Fibroblast of skin of right biceps (primary cell): ENCODE measurements around the gene CAMK1.

Source experiments
- DNase-seq: peaks from one replicate; pipeline ENCODE4 v3.0.0-alpha.2; 2013

Gene CAMK1

DNA sequence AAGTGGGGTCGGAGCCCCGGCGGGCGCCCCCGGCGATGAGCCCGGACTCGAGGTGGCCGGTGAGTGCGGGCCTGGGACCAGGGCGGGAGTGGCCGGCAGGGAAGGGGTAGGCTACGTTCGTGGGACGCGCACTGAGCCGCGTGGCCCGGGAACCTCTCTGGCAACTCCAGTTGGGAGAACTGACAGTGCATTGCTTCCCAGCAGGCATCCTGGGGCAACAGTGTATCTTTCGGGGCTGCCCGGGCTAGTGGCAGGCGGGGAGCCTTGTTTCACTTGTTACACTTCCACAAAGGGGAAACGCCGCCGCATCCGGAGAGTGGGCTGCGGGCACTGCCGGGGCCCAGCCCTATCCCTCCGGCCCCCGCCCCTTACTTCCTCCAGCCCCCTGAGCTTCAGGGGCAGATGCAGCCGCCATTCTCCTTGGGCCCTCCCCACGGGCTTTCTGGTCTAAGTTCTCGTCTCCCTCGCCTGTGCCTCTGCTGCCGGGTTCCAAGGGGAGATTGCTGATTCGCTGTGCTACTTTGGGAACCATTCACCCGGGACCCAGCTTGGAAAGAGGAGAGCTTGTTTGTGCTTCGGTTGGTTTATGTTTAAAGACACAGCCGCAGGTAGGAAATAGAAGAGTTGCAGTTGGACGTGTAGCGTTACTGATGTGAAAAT is 37.5 kb downstream of the CAMK1 start:
- DNase-seq, result no peak

DNA sequence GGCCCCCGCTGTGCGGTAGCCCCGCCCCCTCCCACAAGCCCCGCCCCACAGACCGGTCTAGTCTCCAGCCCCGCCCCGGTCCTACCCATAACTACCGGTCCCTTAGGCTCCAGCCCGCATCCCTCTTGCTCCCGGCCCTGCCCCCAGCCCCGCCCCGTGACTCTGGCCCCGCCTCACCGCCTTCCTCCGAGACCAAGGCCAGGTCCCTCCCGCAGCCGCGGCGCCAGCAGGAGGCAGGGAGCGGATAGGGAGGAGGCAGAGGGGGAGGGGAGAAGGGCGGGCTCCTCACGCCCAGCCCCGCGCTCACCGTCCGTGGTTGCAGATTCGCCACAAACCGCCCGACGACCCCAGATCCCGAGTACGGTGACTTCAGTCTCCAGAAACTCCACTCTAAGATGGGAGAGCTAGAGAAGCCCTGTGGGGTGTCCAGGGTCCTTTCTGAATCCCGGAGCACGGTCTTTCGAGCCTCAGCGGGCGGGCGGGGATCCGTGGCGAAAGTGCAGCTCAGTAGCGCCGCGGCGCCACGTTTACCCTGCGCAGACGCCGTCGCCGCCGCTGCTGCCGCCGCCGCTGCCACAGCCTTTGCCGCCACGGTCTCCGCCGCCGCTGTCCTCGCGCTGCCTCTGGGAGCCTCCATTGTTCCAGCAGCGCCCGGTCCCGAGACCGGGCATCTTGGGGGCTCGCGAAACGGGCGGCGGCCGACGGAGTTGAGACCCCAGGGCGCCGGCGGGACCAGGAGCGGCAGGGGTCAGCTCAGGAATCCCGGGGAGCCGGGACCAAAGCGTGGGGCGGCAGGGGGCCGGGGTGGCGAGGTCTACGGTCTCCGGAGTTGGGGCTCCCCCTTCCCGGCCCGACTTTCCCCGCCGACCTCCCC is 38.3 kb downstream of the CAMK1 start, which contains the start of gene BRPF1:
BRPF1 (plus strand) TSS at position 530 of the 874 bp plus-strand sequence. CDS start 2,406 bp downstream, outside the sequence.
- peak; percentile 99 for DNase-seq

DNA sequence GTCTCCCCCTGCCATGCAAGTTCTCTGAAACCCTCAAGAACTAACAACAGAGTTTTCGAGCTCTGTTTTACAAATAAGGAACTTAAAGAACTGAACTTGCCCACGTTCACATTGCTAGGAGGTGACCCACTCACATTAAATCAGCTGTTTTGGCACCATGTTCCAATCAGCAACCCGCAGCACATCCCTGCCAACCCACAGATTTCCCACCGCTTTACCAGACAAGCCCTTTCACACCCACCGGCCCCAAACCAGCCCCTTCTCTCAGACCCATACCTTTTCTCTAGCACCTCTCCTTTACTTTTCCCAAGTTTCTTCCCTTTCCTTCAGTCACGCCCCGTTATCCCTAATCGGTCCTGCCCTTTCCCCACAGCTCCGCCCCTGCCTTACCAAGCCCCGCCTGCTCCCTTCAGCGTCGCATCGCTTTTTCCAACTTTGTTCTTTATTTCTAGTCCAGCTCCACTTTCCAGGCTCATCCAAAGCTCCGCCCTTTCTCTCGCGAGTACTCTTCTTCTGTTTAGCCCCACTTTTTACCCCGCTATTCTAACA is 39.0 kb downstream of the CAMK1 start:
- no peak for DNase-seq

DNA sequence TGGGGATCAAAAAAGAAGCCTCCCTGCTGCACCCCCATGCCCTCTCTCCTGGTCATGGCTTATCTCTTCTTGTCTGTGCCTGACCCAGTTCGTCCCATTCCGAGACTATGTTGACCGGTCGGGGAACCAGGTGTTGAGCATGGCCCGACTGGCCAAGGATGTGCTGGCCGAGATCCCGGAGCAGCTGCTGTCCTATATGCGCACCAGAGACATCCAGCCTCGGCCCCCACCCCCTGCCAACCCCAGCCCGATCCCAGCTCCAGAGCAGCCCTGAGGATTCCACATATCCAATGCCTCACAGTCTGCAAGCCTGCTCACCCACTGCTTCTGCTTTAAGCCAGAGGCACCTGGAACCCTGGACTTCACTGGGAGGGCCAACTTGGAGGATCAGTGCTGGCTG is 40.3 kb downstream of the CAMK1 start:
- DNase-seq, result no peak

DNA sequence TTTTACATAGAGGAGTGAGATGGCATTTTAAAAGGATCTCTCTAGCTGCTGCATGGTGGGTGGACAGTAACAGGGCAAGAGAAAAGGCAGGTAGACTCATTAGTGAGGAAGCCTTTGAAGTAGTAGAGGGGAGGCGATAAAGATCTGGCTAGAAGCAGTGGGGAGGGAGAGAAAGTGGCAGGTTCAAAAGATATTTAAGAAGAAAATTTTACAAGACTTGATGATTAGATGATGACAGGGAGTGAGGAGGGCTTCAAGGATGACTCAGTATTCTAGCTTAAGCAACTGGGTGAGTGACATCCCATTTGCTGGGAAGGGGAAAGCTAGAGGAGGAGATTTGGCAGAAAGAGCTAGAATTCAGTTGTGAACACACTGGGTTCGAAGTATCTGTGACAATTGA is 42.0 kb downstream of the CAMK1 start:
- DNase-seq, result no peak

DNA sequence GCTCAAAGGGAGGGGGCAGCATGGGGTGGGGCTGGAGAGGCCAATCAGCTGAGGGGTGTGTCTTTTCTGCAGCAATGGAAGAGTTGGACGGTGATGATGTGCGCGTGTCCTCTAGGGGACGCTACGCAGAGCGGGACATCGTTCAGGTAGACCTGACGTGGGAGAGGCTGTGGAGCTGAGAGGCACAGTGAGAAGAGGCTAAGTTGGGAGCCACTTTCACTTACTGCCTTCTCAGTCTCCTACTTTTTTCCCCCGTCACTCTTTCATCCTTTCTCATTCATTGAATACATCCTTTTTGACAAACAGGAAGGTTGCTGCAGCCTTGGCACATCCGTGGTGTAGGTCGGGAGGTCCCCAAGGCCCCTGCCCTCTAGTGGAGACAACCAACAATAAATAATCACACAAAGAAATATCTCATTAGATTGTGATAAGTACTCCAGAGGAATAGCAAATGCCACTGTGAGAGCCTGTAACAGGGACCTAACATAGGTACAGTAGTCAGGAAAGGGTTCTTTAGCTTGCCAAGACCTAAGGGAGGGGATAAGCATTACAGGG is 42.6 kb downstream of the CAMK1 start:
- no peak for DNase-seq

DNA sequence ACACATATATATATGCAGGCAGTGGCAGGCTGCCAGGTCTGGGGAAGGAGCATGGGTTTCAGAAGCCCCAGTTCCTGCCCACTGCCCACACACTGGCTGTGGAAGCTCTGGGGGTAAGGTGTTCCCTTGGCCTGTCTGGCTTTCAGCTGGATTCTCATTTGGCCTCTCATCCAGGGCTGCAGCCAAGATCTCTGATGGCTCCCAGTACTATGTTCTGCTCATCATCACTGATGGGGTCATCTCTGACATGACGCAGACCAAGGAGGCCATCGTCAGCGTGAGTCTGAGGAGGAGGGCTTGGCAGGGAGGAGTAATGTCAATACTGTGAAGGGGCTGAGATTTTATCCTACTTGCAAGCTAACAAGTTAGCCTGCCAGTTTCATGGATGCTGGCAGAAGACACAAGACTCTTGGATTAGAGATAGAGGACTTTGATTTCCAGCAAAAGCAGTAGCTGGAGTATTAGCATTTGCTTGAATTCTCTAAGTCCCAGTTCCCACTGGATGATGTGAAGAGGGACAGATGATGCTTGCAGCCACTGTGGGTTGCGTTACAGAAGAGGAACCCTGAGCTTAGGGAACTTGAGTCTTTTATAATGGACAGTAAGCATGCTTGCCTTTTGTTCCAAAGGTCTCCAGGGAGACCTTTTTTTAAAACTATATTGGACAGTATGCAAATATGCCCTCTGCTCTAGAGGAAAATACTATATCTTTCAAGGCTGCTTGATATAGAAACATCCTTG is 43.8 kb downstream of the CAMK1 start:
- DNase-seq, result no peak

DNA sequence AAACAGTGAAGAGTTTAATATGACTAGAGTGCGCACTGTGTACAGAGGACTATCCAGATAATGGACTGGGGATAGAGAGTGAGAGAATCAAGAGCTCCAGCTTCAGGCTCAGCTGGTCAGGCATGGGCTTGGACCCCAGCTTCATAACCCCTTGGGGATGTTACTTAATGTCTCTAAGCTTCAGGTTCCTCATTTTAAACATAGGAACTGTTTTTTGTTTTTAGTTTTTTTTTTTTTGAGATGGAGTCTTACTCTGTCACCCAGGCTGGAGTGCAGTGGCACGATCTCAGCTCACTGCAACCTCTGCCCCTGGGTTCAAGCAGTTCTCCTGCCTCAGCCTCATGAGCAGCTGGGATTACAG is 48.1 kb downstream of the CAMK1 start:
- no peak for DNase-seq

DNA sequence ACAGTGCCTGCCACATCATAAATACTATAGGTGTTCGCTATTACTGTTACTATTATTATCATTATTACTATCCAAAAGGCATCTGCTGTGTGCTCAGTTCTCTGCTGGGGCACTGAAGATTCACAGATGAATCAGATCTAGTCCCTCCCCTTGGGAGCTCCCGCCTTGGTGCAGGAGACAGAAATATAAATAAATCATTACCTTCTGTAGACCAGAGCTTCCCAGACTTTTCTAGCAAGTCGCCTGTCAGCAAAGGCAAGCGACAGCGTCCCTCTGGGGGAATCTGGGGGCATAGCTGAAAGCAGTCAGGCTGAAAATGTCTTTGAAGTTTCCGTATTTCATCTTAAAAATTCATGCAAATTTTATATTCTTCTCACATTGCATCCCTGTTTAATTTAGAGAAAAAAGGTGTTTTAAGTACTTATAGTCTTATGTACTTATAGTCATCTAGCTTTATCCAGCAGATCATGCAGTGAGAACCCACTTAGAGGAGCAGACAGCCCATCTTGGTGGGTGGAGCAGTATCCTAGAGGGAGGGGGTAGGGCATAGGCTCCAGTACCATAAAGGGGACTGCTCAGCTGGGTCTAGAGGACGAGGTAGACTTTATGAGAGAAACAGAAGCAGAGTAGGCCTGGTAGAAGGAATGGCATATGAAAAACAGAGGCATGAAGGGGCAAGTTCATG is 48.6 kb downstream of the CAMK1 start:
- DNase-seq, result peak; percentile 15

DNA sequence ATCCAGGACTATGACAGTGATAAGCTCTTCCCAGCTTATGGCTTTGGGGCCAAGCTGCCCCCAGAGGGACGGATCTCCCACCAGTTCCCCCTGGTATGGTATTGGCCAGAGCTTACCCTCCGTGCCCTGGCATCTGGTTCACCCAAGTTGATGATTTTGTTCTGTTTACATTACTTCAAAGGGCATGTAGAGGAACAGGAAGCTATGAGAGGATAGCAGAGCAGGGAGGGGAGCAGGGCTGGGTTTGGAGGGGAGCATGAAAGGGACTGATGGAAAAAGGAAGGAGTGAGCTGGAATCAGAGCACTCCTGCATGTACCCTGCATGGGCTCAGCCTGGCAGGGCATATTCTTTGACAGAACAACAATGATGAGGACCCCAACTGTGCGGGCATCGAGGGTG is 51.6 kb downstream of the CAMK1 start:
- DNase-seq, result no peak

DNA sequence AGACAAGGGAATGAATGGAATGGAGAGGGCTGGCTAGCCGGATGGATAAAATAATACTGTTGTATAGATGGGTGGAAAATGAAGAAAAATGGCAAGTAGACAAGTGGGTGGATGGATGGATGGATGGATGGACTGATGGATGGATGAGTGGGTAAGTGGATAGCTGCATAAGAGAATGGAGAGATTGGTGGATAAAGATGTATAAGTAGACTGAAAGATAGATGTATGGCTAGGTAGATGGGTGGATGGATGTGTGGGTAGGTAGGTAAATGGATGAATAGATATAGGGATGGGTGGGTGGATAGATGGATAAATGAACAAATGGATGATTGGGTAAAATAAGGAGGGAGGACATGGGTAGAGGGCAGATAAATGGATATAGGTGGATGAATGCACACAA is 52.2 kb downstream of the CAMK1 start:
- no peak for DNase-seq

DNA sequence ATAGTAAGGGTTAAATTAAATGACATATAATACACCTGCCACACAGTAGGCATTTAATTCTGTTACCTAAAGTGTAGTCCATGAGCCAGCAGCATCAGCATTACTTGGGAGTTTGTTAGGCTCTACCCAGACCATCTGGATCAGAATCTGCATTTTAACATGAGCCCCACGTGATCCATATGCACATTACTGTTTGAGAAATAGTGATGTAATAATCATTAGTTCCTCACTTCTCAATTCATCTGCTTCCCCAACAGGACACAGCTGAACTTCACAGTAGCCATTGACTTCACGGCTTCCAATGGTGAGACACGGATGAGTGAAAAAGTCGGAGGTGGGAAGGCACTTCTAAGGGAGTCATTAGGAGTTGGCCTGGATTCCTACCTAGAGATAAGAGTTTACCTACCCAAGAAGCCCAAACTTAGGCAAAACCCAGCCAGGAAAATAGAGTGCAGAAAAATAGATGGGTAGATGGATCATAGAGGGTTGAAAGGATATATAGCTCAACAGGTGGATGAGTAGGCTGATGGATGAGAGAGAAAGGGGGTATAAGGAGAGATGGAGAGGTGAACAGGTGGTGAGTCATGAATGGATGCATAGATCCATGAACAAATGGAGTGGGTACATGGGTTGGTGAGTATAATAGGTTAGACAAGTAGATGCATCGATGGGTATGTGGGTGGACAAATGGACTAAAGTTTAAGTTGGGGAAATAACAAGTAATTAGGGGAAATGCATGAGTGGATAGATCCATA is 52.8 kb downstream of the CAMK1 start:
- DNase-seq, result no peak

DNA sequence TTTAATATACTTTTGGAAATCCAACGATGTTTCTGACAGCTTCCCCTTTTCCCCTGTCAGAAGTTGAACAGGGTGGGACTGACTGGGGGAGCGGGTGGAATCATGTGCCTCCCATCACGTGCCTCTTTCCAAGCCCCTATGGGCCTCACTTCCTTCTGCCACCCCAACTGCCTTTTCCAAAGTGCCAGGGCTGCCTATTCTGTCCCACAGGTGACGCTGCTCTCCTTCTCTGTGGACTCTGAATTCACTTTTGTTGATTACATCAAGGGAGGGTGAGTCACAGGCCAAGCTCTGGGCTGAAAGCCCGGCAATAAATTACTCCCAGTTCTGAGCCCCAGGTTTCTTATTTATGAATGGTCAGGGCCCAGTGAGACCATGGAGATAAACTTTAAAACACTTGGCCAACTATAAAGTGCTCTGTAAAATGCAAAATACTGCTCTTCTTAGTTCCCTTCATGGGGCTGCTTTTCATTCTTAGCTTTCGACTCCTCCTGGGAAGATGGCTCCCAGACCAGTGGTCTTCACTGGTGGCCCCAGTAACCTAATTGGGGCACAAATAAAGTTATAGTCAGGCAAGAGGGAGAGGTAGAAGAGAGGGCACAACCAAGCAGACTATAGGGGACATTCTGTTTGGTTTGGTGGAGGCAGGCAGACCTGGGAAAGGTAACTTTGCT is 53.8 kb downstream of the CAMK1 start:
- peak; percentile 85 for DNase-seq

DNA sequence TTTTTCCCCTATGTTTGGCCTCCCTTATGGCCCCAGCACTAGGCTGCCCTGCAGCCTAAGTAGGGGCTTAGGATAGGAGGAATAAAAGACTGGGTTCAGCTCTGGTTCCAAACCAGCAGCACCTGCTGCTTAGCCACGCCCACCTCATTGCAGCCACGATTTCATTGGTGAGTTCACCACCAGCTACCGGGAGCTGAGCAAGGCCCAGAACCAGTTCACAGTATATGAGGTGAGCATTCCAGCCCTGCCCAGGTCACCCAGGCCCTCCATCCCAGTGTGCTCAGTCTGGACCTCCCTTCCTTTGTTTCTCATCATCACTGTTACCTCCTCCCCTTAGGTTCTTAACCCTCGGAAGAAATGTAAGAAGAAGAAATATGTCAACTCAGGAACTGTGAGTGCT is 54.6 kb downstream of the CAMK1 start:
- DNase-seq, result no peak

DNA sequence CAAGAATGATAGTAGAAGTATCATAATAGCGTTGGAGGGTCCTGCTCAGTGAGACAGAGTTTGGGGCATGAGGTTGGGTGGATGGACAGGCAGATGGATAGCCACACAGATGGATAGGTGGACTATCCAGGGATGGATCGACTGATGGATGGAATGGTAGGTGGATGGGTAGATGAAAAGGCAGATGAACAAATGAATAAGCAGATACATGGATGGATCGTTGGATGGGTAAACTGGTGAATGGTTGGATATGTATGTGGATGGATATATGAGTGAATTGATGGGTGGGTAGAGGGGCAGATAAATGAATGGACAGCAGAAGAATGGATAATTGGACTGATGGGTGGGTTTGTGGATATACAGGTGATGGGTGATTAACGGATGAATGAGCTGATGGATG is 56.6 kb downstream of the CAMK1 start:
- no peak for DNase-seq

DNA sequence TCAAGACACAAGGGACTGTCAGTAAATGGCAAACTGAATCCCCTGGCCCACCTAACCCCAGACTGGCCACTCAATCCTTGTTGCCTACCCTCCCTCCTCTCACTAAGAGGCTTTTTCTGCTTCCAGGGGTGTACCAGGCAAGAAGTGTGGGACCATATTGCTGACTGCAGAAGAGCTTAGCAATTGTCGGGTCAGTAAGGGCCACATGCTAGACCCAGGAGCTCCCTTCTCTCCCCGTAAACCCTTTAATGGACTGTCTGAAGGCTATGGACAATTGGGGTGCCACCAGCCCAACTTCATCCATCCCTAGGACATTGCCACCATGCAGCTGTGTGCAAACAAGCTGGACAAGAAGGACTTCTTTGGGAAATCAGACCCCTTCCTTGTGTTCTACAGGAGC is 57.3 kb downstream of the CAMK1 start:
- no peak for DNase-seq

DNA sequence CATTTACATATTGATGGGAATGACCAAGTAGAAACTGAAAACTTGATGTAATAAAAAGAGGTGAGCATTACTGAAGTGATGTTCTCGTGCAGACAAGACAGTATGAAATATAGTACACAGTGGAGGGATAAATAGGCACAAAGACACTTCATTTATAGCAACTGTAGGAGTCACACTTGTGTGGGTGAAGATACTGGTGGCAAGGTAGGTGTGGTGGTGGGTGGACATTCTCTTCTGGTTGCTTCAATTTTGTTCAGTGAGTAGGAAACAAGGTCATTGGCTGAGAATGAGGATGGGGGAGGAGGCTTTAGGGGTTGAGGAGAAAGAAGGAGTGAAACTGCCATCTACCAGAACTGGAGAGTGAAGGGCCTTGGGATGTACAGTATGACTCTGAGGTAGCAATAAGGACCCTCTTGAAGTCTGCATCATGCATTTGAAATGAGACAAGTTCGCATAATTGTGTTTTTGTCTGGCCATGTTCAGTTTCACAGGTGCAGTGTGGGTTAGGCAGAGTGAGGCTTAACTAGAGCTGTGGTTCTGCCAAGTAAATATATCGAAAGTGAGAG is 59.5 kb downstream of the CAMK1 start:
- DNase-seq, result no peak
